PC-3 (cell line): ENCODE data around the gene RSU1.

Experiments used
- CTCF ChIP-seq: fragments of 300-600 bp; sonication (generic); conservative IDR thresholded peaks from 2 replicates; pipeline ENCODE4 v1.5.1; 2017; ENCODE audit warnings: antibody characterized with exemption, low read depth, mild to moderate bottlenecking, low read length
- EZH2 ChIP-seq: fragments of 300-600 bp; sonication (generic); IDR thresholded peaks from one replicate; pipeline ENCODE4 v1.6.1; 2017; ENCODE audit warnings: antibody characterized with exemption, mild to moderate bottlenecking, low read length; ENCODE audit not compliant: unreplicated experiment

DNA sequence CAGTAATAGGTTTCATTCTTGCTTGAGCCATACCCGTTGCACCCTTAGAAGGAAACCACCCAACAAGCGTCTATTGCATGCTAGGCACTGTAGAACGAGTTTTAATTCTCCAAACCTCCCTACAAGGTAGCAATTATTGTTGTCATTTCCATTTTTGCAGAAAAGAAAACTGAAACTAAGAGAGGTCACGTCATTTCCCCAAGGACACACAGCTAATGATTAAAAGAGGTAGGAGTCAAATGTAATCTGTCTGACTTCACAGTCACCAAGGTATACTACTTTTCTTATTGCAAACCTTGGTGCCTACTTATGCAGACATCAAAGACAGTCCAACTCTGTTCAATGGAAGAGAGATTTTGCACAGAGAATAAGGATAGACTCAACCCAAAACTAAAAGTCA lies 246.5 kb downstream of the RSU1 start:
- no peak for TF ChIP-seq CTCF
- TF ChIP-seq EZH2: no peak
